ENCODE results near the gene TMC5. TPM values are rescaled to one million over a fixed set of nuclear protein-coding genes. Genes with fewer than 3 reads are reported as not detected.
"Not testable (repeated sequence)": the region's sequence is repeated elsewhere in the genome, so short reads cannot be mapped to it uniquely, and the experiment has no call there.

Gene TMC5
- total and polyA plus RNA-seq, 3 donors from 2014 or later: 4.5 to 27.7 (median 7.1) TPM

DNA sequence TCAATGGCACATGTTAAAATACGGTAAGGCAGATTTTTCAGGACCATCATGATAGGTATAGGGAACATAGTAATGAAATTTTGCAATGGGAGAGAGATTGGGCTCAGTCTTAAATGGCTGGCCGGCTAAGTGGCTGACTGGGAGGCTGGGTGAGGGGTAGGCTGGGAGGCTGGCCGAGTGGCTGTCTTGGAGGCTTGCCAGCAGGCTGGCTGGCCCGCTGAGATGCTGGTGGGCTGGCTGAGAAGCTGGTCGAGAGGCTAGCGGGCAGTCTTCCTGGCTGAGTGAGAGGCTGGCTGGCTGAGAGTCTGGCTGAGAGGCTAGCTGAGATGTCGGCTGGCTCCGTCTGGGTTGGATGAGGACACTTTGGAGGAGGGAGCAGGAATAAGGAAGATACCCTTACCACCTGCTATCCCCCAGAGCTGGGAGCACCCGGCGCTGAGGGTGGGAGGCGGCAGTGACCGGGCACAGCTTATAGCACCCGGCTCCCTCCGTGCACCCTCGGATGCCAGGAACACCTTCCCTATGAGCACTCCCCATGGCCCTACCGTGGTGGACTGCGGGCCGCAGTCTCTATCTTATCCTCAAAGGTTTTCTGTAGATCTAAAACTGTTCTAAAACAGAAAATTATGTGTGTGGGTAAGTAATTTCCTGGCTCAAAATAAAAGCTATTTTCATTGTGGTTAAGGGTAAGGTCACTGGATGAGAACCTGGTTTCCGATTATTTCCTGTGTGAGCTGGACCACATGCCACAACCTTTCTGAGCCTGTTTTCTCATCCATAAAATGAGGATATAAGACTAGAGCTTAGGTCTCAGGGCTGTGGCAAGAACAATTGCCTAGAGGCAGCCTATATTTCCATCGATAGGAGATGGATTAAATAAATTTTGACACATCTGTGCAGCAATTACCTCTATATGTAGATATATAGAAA, 34.5 kb upstream of the TMC5 start:
- no peaks in the 10 kb centered on the region for H3K9me3 ChIP-seq
- H3K27me3 ChIP-seq: no peaks in the 10 kb centered on the region
- no peak for DNase-seq
- no peak for TF ChIP-seq POLR2A (IDR thresholded peaks at IDR 0.05)
- TF ChIP-seq, protein P1, sequence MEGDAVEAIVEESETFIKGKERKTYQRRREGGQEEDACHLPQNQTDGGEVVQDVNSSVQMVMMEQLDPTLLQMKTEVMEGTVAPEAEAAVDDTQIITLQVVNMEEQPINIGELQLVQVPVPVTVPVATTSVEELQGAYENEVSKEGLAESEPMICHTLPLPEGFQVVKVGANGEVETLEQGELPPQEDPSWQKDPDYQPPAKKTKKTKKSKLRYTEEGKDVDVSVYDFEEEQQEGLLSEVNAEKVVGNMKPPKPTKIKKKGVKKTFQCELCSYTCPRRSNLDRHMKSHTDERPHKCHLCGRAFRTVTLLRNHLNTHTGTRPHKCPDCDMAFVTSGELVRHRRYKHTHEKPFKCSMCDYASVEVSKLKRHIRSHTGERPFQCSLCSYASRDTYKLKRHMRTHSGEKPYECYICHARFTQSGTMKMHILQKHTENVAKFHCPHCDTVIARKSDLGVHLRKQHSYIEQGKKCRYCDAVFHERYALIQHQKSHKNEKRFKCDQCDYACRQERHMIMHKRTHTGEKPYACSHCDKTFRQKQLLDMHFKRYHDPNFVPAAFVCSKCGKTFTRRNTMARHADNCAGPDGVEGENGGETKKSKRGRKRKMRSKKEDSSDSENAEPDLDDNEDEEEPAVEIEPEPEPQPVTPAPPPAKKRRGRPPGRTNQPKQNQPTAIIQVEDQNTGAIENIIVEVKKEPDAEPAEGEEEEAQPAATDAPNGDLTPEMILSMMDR (IDR thresholded peaks at IDR 0.05): no peak
- no peaks in the 10 kb centered on the region for H3K36me3 ChIP-seq (ENCODE audit: low read depth, missing control alignments)
- H3K4me3 ChIP-seq: no peak overlapping the region
- no peak overlapping the region for H3K27ac ChIP-seq
- intact Hi-C loops (cut with DNase I; ENCODE audit: low total_unique reads): no loop called here
- H3K4me1 ChIP-seq: no peaks in the 10 kb centered on the region
- 62 to 71% methylated on average over 18 to 20 of the region's 20 CpGs for WGBS, 2 donors

DNA sequence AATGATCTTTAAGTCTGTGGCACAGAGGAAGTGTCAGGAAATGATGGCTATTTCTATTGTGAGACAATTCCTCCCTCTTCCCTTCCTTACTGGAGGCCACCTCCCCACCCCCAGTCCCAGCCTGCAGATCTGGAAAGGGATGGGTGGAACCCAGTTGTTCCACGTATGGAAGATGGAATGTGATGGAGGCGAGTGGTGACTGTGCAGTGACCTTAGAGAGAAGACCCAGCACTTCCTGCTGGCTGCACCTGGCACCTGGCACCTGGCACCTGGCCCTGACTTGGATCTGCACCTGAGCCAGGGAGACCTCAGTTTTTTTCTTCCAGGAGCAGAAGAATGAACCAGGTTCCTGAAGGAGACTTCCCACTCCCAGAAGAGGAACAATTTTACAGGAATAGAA, 33.0 kb upstream of the TMC5 start:
- no peaks in the 10 kb centered on the region for H3K36me3 ChIP-seq (ENCODE audit: low read depth, missing control alignments)
- intact Hi-C loops (cut with DNase I; ENCODE audit: low total_unique reads): no loop called here
- H3K9me3 ChIP-seq: no peaks in the 10 kb centered on the region
- H3K27ac ChIP-seq: no peak overlapping the region
- WGBS, 2 donors: 43 to 49% methylated on average over 2 of the region's 2 CpGs
- TF ChIP-seq, protein P1 (IDR thresholded peaks at IDR 0.05): no peak
- no peak for TF ChIP-seq POLR2A (IDR thresholded peaks at IDR 0.05)
- no peak for DNase-seq
- H3K27me3 ChIP-seq: no peaks in the 10 kb centered on the region
- H3K4me1 ChIP-seq: no peaks in the 10 kb centered on the region
- H3K4me3 ChIP-seq: no peak overlapping the region

DNA sequence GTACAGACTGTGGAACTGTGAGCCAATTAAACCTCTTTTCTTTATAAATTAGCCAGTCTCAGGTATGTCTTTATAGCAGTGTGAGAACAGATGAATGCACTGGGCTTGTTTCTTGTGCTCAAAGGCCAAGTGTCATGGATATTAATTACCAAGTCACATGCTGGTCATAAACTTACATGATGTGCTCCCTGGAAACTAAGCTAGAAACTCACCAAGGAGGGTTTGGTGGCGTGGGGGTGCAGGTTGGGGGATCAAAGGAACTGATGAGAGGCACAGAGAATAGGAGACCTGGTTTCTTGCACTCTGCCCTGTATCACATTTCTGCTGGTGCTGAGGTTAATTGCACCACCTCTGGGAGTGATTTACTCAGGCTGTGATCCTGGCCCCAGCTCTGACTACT, 31.2 kb upstream of the TMC5 start:
- H3K4me1 ChIP-seq: no peaks in the 10 kb centered on the region

DNA sequence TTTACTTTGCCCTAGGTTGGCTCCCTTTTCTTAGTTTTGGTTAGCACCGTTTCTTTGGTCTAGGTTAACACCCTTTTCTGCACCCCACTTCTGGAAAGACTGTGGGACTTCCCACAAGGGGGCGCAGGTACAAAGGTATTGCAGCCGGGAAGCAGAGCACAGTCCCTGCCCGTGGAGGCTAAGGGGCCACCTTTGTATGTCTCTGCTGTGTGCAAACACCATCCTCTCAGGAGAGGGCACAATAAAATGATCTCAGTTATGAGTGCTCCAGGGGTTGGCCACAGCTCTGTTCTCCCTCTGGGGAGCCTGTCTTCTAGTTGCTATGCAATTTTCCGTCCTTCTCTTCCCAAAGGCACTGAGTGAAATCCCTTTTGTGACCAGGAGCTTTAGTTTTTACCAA, 28.4 kb upstream of the TMC5 start:
- Histone ChIP-seq H3K36me3 (ENCODE audit: low read depth, missing control alignments) (no peaks in the 10 kb centered on the region), H3K9me3 (no peaks in the 10 kb centered on the region), H3K4me3 (no peak overlapping the region), H3K4me1 (no peaks in the 10 kb centered on the region), H3K27me3 (no peaks in the 10 kb centered on the region), H3K27ac (no peak overlapping the region)
- no peak for TF ChIP-seq POLR2A (IDR thresholded peaks at IDR 0.05)
- peak; percentile 25 for DNase-seq
- intact Hi-C loops (cut with DNase I; ENCODE audit: low total_unique reads): no loop called here
- WGBS, 2 donors: 23 to 34% methylated on average over 5 of the region's 5 CpGs

More for the DNA sequence above, 31.2 kb upstream of the TMC5 start:
- H3K4me3 ChIP-seq: no peak overlapping the region
- H3K27me3 ChIP-seq: no peaks in the 10 kb centered on the region
- no peak for TF ChIP-seq POLR2A (IDR thresholded peaks at IDR 0.05)
- TF ChIP-seq, protein P1 (IDR thresholded peaks at IDR 0.05): no peak
- H3K27ac ChIP-seq: no peak overlapping the region
- DNase-seq: no peak
- intact Hi-C loops (cut with DNase I; ENCODE audit: low total_unique reads): no loop called here
- WGBS, 2 donors: 43 to 50% methylated on average over 1 of the region's 1 CpG
- no peaks in the 10 kb centered on the region for H3K9me3 ChIP-seq
- H3K36me3 ChIP-seq (ENCODE audit: low read depth, missing control alignments): no peaks in the 10 kb centered on the region

DNA sequence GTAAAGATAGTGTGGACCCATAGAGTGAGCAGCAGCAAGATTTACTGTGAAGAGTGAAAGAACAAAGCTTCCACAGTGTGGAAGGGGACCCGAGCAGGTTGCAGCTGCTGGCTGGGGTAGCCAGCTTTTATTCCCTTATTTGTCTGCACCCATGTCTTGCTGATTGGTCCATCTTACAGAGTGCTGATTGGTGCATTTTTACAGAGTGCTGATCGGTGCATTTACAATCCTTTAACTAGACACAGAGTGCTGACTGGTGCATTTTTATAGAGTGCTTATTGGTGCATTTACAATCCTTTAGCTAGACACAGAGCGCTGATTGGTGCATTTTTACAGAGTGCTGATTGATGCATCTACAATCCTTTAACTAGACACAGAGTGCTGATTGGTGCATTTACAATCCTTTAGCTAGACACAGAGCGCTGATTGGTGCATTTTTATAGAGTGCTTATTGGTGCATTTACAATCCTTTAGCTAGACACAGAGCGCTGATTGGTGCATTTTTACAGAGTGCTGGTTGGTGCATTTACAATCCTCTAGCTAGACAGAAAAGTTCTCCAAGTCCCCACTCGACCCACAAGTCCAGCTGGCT, 26.4 kb upstream of the TMC5 start:
- WGBS, 2 donors: 88 to 91% methylated on average over 6 of the region's 6 CpGs
- intact Hi-C loops (cut with DNase I; ENCODE audit: low total_unique reads); H3K4me1 ChIP-seq; H3K9me3 ChIP-seq; DNase-seq; H3K36me3 ChIP-seq (ENCODE audit: low read depth, missing control alignments); H3K27ac ChIP-seq; H3K4me3 ChIP-seq; H3K27me3 ChIP-seq: not testable (repeated sequence)
